ENCODE measurements around the gene LILRB3.

- no peak for TF ChIP-seq EZH2 (IDR thresholded peaks at IDR 0.05; ENCODE audit: low read depth, unreplicated experiment)
- TF ChIP-seq REST (IDR thresholded peaks at IDR 0.05; ENCODE audit: unreplicated experiment), result no peak
Measured at GRCh38 chr19:54191011-54191810, 31.6 kb downstream of the LILRB3 start, which contains the start of gene TSEN34.

All from GM23338 (cell line).